Osteoblast (primary cell): Measurements from ENCODE around the gene TENT5A. TPM values are rescaled to one million over a fixed set of nuclear protein-coding genes. Genes with fewer than 3 reads are reported as not detected.

Source experiments
- DNase-seq: peaks from one replicate; pipeline ENCODE4 v3.0.0; 2011; ENCODE audit warnings: low spot score, mixed read lengths; ENCODE audit not compliant: insufficient read length; ENCODE audit errors: missing footprints
- H2AFZ ChIP-seq: 2 replicates; pipeline ENCODE4 v1.6.0; 2011; ENCODE audit warnings: mild to moderate bottlenecking, low read length
- H3K27ac ChIP-seq: 2 replicates; pipeline ENCODE4 v1.5.1; 2011; ENCODE audit warnings: mild to moderate bottlenecking, low read depth, low read length, moderate library complexity
- H3K27me3 ChIP-seq: 2 replicates; pipeline ENCODE4 v1.6.0; 2012; ENCODE audit warnings: mild to moderate bottlenecking, control low read depth, inconsistent platforms, low read length, moderate library complexity; ENCODE audit not compliant: insufficient read depth
- H3K36me3 ChIP-seq: 2 replicates; pipeline ENCODE4 v1.5.1; 2011; ENCODE audit warnings: mild to moderate bottlenecking, low read length, control low read depth, moderate library complexity; ENCODE audit not compliant: insufficient read depth
- H3K4me1 ChIP-seq: 2 replicates; pipeline ENCODE4 v1.5.1; 2011; ENCODE audit warnings: mild to moderate bottlenecking, low read length, control low read depth, moderate library complexity; ENCODE audit not compliant: insufficient read depth
- H3K4me2 ChIP-seq: 2 replicates; pipeline ENCODE4 v1.6.0; 2011; ENCODE audit warnings: mild to moderate bottlenecking, low read length; ENCODE audit not compliant: insufficient read depth
- H3K4me3 ChIP-seq: fragments of 200-600 bp; sonication (generic); 3 replicates; pipeline ENCODE4 v1.5.1; 2012; ENCODE audit warnings: mild to moderate bottlenecking, low read length, inconsistent platforms; ENCODE audit not compliant: insufficient read depth
- H3K79me2 ChIP-seq: 2 replicates; pipeline ENCODE4 v1.6.0; 2012; ENCODE audit warnings: mild to moderate bottlenecking, low read length, control low read depth, inconsistent platforms; ENCODE audit not compliant: insufficient read depth
- H3K9me3 ChIP-seq: 2 replicates; pipeline ENCODE4 v1.5.1; 2011; ENCODE audit warnings: low read depth, low read length, control low read depth
- H4K20me1 ChIP-seq: 2 replicates; pipeline ENCODE4 v1.6.0; 2012; ENCODE audit warnings: mild to moderate bottlenecking, low read length, control low read depth; ENCODE audit not compliant: insufficient read depth
- total RNA-seq: library from RNA; depleted of rRNA; stranded (reverse); fragments of >200 nt; gene quantifications from 2 replicates; pipeline ENCODE4 v1.2.3, GENCODE V29; 2012
- TF ChIP-seq, protein P1 (sequence below): IDR thresholded peaks from 2 replicates; pipeline ENCODE4 v1.5.1; 2011; ENCODE audit warnings: mild to moderate bottlenecking, low read depth, low read length, moderate library complexity; ENCODE audit errors: extremely low read depth

TENT5A gene
- total RNA-seq, 1 donor, result 82.9 TPM

DNA sequence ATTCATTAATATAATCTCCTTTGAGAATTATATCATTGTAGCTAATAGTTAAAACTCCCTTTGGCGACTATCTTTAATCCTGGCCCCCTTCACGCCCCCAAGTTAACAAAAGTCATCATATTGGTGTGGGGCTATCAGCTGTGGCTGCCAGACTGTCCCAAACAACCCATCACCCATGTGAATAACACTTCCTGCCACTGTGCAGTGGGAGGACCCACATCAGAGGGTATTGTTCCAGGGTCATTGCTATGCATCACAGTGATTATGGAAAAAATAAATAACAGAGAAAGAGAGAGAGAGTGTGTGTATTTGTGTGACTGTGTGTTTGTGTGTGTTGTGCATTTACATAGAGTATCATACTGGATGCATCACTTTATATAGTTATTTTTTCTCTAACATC is 39.3 kb upstream of the TENT5A start:
- H3K4me2 ChIP-seq, result no peak overlapping the region
- H3K36me3 ChIP-seq, result no peaks in the 10 kb centered on the region
- no peak for DNase-seq
- no peaks in the 10 kb centered on the region for H3K27me3 ChIP-seq
- peaks cover 13% of the 10 kb centered on the region for H3K4me1 ChIP-seq
- H4K20me1 ChIP-seq, result no peaks in the 10 kb centered on the region
- H3K4me3 ChIP-seq, result no peak overlapping the region
- no peaks in the 10 kb centered on the region for H3K9me3 ChIP-seq
- no peak overlapping the region for H2AFZ ChIP-seq
- H3K27ac ChIP-seq, result no peak overlapping the region
- TF ChIP-seq, protein P1, sequence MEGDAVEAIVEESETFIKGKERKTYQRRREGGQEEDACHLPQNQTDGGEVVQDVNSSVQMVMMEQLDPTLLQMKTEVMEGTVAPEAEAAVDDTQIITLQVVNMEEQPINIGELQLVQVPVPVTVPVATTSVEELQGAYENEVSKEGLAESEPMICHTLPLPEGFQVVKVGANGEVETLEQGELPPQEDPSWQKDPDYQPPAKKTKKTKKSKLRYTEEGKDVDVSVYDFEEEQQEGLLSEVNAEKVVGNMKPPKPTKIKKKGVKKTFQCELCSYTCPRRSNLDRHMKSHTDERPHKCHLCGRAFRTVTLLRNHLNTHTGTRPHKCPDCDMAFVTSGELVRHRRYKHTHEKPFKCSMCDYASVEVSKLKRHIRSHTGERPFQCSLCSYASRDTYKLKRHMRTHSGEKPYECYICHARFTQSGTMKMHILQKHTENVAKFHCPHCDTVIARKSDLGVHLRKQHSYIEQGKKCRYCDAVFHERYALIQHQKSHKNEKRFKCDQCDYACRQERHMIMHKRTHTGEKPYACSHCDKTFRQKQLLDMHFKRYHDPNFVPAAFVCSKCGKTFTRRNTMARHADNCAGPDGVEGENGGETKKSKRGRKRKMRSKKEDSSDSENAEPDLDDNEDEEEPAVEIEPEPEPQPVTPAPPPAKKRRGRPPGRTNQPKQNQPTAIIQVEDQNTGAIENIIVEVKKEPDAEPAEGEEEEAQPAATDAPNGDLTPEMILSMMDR, result no peak
- no peaks in the 10 kb centered on the region for H3K79me2 ChIP-seq

DNA sequence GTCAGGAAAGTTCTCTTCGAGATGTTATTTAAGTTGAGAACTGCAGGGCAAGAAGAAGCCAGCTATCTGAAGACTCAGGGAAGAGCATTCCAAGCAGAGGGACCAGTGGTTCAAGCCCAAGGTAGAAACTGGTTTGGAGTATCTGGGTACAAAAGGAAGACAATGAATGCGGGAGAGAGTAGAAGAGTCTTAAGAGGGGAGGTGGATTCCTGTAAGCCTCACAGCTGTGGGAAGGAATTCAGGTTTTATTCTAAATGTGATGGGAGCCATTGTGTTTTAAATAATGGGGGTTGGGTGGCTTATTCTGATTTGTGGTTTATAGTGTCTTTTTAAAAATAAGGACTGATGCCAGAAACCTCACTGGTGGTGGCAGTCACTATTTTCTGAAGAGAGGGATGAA is 37.6 kb upstream of the TENT5A start:
- Histone ChIP-seq H3K9me3 (no peaks in the 10 kb centered on the region), H2AFZ (no peak overlapping the region), H3K27me3 (no peaks in the 10 kb centered on the region), H3K27ac (no peak overlapping the region), H3K4me3 (no peak overlapping the region), H3K4me2 (no peak overlapping the region), H4K20me1 (no peaks in the 10 kb centered on the region), H3K36me3 (no peaks in the 10 kb centered on the region), H3K4me1 (peaks cover 14% of the 10 kb centered on the region), H3K79me2 (no peaks in the 10 kb centered on the region)
- DNase-seq, result no peak
- TF ChIP-seq, protein P1, result no peak

DNA sequence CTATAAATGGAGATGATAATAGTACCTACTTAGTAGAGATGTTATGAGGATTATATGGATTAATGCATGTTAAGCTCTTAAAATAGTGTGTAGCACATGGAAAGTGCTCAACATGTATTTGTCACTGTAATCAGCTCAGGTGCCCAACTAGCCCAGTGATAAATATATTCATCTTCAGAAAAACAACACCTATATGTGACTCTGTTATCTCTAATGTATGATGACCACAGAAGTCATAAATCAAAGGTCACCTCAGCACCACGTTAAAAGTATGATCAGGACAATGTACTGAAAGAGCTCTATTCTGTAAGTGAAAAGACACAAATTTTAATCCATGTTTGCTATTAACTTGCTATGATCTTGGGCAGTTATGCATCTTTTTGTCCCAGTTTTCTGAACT is 36.8 kb upstream of the TENT5A start:
- no peak for DNase-seq
- Histone ChIP-seq H3K4me2 (no peak overlapping the region), H3K4me1 (peaks cover 14% of the 10 kb centered on the region), H3K27ac (no peak overlapping the region), H3K79me2 (no peaks in the 10 kb centered on the region), H2AFZ (no peak overlapping the region), H3K4me3 (no peak overlapping the region), H3K27me3 (no peaks in the 10 kb centered on the region), H3K9me3 (no peaks in the 10 kb centered on the region), H4K20me1 (no peaks in the 10 kb centered on the region), H3K36me3 (no peaks in the 10 kb centered on the region)
- TF ChIP-seq, protein P1, result no peak

DNA sequence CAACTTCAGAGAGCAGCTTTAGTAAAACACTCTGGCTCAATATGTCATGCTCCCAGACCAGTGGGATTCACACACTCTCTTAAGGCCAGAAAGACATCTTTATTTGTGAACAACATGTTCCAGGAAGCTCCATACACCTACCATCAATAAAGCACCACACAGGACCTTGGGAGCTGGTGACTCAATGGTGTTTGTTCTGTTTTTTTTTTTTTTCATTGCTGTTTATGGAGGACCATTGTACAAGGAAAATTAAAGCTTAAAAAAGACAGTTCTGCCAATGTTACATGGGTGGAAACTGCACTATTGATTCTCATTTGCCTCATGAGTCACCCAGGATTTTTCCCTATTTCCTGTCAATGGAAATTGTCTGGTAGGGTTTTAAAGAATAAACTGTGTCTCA is 36.3 kb upstream of the TENT5A start:
- Histone ChIP-seq H3K79me2 (no peaks in the 10 kb centered on the region), H3K36me3 (no peaks in the 10 kb centered on the region), H2AFZ (no peak overlapping the region), H3K4me3 (no peak overlapping the region), H3K9me3 (no peaks in the 10 kb centered on the region), H3K4me1 (peaks cover 14% of the 10 kb centered on the region), H3K27me3 (no peaks in the 10 kb centered on the region), H3K27ac (no peak overlapping the region), H3K4me2 (no peak overlapping the region), H4K20me1 (no peaks in the 10 kb centered on the region)
- no peak for DNase-seq
- TF ChIP-seq, protein P1, result no peak
